ENCODE results near the gene KRT14. TPM values are rescaled to one million over a fixed set of nuclear protein-coding genes. Genes with fewer than 3 reads are reported as not detected.

KRT14 gene
- total and polyA plus RNA-seq, 2 donors (not counting 3 experiments of a cell fraction or from before 2014, with no cell fraction given), result 0.12 to 0.66 TPM

- no peak for FAIRE-seq
Observed at GRCh38 chr17:41599680-41600079, 13.0 kb upstream of the KRT14 start.

More at GRCh38 chr17:41599680-41600079, 13.0 kb upstream of the KRT14 start:
- no peak overlapping the region for H2AFZ ChIP-seq (ENCODE audit: low read depth, low read length)
- peaks cover 7 to 11% of the 10 kb centered on the region in 2 experiments for H3K27me3 ChIP-seq (ENCODE audit: control insufficient read depth in 2 of 2, insufficient read depth in 2 of 2, low read length in 2 of 2)
- CTCF ChIA-PET, result interaction anchor here (1.1 kb wide), 1 partner anchor 21 kb away, joined by 3 read pairs; no protein-coding TSS in a partner anchor
- H4K20me1 ChIP-seq (replicated peaks; ENCODE audit: control insufficient read depth, extremely low read depth, insufficient read depth, low read length), result no peaks in the 10 kb centered on the region
- no peaks in the 10 kb centered on the region for H3K4me1 ChIP-seq (ENCODE audit: control insufficient read depth, extremely low read depth, insufficient read depth, low read length)
- H3K9me1 ChIP-seq (replicated peaks; ENCODE audit: control insufficient read depth, extremely low read depth, insufficient read depth, low read length), result no peaks in the 10 kb centered on the region
- POLR2A ChIA-PET, result no interaction called here
- TF ChIP-seq JUN (IDR thresholded peaks at IDR 0.05; ENCODE audit: borderline replicate concordance, insufficient read depth, insufficient read length, low read depth), result no peak
- TF ChIP-seq EZH2 (IDR thresholded peaks at IDR 0.05; ENCODE audit: borderline replicate concordance, low read depth, low read length, severe bottlenecking), result no peak
- no peak for TF ChIP-seq MYC (IDR thresholded peaks at IDR 0.05; ENCODE audit: low read depth, low read length)
- no peak for TF ChIP-seq CTCF (IDR thresholded peaks at IDR 0.05; ENCODE audit: extremely low read depth in 1 of 2, insufficient read depth in 1 of 2, low read depth in 1 of 2, low read length in 2 of 2)
- TF ChIP-seq GATA2 (IDR thresholded peaks at IDR 0.05; ENCODE audit: insufficient read depth, insufficient read length, low read depth, low read length), result no peak
- TF ChIP-seq FOS (IDR thresholded peaks at IDR 0.05; ENCODE audit: borderline replicate concordance, insufficient read depth, low read length), result no peak
- no peak for TF ChIP-seq POLR2A (IDR thresholded peaks at IDR 0.05; ENCODE audit: low read depth, low read length)
- no peak for TF ChIP-seq MAX (IDR thresholded peaks at IDR 0.05; ENCODE audit: insufficient read depth, insufficient read length)
- TF ChIP-seq POLR2AphosphoS5 (IDR thresholded peaks at IDR 0.05; ENCODE audit: insufficient read depth, low read depth, low read length), result no peak
- no TSS peak for BruUV-seq (replicated peaks)
- no peak overlapping the region for H3K9ac ChIP-seq (replicated peaks; ENCODE audit: extremely low read depth, insufficient read depth, low read length)
- no peak overlapping the region for H3K4me2 ChIP-seq (ENCODE audit: insufficient read depth, low read length)
- no peaks in the 10 kb centered on the region for H3K36me3 ChIP-seq (ENCODE audit: control insufficient read depth in 2 of 2, extremely low read depth in 1 of 2, insufficient read depth in 2 of 2, low read length in 2 of 2)
- no peak overlapping the region for H3K27ac ChIP-seq (ENCODE audit: insufficient read depth, low read depth, low read length)
- H3K4me3 ChIP-seq (replicated peaks in 1 of 3; ENCODE audit: insufficient read depth in 1 of 3, low read depth in 1 of 3, low read length in 3 of 3), result no peak overlapping the region
- no peaks in the 10 kb centered on the region for H3K79me2 ChIP-seq (ENCODE audit: control insufficient read depth, insufficient read depth, low read length)
- intact Hi-C loops (cut with micrococcal nuclease) (no loop called here), dilution Hi-C loops (cut with MboI; ENCODE audit: extremely low pct_ligation_motif_present, low sequenced_read_pairs) (no loop called here)
- no peak for DNase-seq (ENCODE audit: low read depth, low spot score)
- no peaks in the 10 kb centered on the region for H3K9me3 ChIP-seq (replicated peaks; ENCODE audit: control insufficient read depth, insufficient read depth, low read length)

Data from endothelial cell of umbilical vein (primary cell).